ENCODE measurements around the gene ZNF385B. TPM values are rescaled to one million over a fixed set of nuclear protein-coding genes. Genes with fewer than 3 reads are reported as not detected.
"Not testable (repeated sequence)": the region's sequence is repeated elsewhere in the genome, so short reads cannot be mapped to it uniquely, and the experiment has no call there.

ZNF385B gene
- total RNA-seq, 1 experiment from 2014 or later, result not detected

DNA sequence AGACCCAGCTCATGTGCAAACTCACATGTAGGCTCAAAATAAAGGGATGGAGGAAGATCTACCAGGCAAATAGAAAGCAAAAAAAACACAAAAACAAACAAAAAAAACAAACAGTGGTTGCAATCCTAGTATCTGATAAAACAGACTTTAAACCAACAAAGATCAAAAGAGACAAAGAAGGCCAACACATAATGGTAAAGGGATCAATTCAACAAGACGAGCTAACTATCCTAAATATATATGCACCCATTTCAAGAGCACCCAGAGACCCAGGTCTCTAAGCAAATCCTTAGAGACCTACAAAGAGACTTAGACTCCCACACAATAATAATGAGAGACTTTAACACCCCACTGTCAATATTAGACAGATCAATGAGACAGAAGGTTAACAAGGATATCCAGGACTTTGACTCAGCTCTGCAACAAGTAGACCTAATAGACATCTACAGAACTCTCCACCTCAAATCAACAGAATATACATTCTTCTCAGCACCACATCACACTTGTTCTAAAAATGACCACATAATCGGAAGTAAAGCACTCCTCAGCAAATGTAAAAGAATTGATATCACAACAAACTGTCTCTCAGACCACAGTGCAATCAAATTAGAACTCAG, 229.5 kb downstream of the ZNF385B start:
- not testable (repeated sequence) for DNase-seq (ENCODE audit: low spot score)

DNA sequence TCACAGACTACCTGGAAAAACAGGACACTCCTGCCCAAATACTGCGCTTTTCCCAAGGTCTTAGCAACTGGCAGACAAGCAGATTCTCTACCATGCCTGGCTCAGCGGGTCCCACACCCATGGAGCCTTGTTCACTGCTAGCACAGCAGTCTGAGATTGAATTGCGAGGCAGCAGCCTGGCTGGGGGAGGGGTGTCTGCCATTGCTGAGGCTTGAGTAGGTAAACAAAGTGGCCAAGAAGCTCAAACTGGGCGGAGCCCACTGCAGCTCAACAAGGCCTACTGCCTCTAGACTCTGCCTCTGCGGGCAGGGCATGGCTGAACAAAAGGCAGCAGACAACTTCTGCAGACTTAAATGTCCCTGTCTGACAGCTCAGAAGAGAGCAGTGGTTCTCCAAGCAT, 231.6 kb downstream of the ZNF385B start:
- DNase-seq (ENCODE audit: low spot score), result not testable (repeated sequence)

DNA sequence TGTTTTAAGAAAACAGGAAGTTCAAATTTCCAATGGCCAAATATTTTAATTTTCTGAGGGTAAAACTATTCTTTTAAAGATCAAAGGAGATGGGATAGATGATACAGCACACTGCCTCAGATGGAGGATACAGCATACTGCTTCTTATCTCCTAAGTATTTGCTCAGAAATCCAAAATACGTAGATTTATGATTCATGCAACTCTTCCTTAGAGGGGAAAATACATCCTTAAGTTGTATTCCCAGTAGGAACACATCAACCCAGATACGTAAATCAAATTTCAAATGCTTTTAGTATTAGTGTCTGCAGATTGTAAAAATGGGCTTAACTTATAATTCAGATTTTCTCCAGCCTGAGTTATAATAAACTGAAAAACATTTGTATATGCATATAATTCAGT, 235.2 kb downstream of the ZNF385B start:
- no peak for DNase-seq (ENCODE audit: low spot score)

DNA sequence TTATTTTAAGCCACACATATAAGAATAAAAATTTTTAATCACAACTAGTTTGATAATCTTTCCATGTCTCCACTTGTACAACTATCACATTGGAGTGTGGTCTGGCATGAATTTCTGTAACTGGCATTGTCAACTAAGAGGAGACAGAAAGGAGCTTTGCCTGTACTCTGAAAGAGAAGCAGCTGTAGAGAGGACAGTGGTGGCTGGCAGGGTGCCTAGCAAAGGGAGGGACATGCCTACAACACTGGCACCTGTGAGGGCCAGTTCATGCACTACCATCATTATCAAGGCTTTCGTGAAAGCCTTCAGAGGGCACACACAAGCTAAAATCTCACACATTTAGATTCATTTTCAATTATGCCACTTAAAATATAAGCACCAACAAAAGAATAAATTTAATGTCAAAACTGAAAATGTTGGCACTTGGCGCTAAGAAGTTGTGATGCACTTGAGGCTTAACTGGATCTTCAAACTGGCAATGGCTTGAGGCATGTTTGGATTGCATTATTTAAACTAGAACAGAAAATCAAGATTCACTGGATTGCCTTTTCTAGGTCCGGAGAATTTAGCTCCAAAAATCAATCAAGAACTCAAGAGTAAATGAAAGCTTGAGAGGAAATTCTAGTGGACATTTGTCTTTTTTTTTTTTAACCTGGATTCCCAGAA, 238.6 kb downstream of the ZNF385B start:
- no peak for DNase-seq (ENCODE audit: low spot score)

DNA sequence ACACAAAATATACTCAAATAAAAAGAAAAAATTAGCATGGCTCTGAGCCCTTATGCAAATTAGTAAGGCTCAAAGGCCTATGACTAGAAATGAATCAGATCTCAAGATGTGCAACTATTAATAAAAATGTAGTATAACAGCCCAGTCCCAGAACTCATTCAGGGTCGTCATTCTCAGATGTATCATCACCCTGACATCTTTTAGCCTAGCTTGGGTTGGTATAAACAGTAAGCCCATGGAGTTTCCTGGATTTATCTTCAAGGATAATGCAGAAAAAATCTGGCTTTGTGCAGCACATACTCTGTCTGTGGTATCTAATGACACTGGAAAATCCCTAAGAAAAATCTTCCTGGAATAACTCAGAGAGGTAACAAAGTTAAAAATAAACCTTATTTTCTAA, 239.3 kb downstream of the ZNF385B start:
- no peak for DNase-seq (ENCODE audit: low spot score)

DNA sequence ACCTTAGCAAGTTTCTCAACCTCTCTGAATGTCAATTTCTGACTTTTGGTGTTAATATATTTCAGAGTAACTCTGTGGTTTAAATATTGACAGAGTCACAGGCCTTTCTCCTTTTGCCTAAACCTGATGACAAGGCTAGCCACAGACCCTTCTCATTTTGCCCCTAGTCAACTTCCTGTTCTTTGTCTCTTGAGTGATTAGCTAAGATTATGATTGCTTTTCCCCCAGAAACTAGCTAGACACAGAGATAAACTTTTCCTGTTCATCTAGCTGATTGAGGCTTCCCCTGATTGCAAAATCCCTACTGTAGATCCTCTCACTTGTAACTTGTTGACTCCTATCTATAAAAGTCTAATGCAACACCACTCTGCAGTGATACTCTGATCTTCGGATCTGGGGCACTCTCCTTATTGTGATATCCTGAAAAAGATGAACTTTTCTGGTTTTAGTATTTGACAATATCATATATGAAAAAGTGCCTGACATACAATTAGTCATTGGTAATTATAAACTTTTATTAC, 241.4 kb downstream of the ZNF385B start:
- no peak for DNase-seq (ENCODE audit: low spot score)

DNA sequence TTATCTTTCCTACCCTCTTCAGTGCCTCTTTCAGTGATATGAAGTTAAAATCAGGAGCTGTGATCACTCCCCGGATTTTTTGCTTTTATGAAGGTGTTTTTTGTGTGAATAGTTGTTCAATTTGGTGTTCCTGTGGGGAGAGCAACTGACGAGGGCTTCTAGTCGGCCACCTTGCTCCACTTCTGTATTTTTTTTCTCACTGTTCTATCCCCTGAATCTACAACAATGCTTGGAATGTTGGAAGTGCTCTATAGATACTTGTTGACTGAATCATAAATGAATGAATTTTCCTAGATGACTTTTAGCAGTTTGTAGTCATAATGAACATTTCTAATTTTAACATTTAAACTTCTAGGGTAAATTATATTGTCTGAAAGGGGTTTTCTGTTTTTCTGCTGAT, 247.3 kb downstream of the ZNF385B start:
- DNase-seq (ENCODE audit: low spot score), result peak; percentile 13

DNA sequence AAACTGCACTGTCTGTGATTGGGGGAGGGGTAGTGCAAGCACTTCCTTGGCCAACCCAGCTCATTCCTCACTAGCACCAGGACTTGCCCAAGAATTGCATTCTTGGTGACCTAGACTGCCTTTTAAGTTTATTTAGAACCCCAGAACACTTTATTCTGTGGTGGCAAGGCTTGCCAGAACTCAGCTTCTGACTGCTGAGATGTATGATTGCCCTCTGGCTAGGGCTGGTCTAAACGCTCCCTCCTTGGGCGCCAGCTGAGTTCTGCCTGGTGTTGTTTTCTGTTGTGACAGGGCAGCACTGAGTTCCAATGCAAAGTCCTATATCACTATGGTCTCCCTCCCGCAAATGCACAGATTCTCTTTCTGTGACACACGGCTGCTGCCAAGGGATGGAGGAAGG, 247.7 kb downstream of the ZNF385B start:
- DNase-seq (ENCODE audit: low spot score), result no peak

DNA sequence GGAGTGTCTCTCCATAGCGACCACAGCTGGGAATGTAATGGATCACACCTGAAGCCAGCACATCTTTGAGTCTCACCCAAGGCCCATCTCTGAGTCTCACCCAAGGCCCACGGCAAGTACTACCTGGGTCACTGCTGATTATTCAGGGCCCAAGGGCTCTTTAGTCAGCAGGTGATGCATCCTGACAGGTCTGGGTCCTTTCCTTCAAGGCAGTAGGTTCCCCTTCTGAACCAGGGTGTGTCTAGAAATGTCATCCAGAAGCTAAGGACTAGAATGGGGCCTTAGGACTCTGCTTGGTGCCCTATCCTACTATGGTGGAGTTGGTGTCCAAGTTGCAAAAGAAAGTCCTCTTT, 248.1 kb downstream of the ZNF385B start:
- no peak for DNase-seq (ENCODE audit: low spot score)

DNA sequence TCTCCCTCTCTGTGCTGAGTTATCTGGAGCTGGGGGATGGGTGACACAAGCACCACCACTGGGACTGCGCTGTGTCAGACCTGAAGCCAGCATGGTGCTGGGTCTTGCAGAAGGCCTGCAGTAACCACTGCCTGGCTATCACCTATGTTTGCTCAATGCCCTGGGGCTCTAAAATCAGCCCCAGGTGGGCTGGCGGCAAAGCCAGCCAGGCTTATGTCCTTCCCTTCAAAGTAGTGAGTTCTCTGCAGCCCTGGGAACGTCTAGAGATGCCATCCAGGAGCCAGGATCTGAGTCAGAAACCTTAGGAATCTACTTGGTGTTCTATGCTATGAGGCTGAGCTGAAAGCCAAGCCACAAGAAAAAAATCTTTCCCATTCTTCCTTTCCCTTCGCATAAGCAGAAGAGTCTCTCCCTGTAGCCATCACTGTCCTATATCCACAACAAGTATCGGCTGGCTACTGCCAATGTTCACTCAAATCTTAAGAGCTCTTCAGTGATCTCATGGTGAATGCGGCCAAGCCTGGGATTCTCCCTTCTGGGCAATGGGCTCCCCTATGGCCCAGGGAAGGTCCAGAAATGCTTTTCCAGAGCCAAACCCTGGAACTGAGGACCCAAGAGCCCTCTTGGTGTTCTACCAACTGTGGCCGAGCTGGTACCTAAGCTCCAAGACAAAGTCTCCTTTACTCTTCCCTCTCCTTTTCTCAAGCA, 248.7 kb downstream of the ZNF385B start:
- DNase-seq (ENCODE audit: low spot score), result no peak

DNA sequence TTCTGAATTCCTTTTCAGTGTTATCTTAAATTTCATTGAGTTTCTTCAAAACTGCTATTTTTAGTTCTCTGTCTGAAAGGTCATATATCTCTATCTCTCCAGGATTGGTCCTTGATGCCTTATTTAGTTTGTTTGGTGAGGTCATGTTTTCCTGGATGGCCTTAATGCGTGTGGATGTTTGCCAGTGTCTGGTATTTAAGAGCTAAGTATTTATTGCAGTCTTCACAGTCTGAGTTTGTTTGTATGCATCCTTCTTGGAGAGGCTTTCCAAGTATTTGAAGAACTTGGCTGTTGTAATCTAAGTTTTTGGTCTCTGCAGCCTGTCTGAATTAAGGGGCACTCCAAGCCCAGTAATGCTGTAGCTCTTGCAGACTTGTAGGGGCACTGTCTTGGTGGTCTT, 249.3 kb downstream of the ZNF385B start:
- peak; percentile 50 for DNase-seq (ENCODE audit: low spot score)

DNA sequence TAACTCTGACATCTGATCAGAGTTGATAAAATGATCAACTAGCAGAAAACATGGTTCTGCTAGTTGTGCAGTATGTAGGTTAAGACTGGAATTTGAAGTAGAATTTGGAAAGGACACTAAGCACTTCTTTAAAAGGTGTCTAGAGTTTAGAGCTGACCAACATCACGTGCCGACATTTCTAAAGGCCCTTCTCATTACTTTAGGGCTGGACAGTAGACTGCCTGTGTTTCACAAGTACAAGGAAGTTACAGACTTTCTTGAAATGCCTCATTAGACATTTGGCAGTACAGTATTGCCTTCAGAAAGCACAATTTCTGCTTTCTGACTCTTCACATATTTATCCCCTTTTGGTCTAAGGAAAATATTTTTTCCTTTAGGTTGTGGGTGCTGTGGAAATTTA, 255.3 kb downstream of the ZNF385B start:
- DNase-seq (ENCODE audit: low spot score), result no peak

DNA sequence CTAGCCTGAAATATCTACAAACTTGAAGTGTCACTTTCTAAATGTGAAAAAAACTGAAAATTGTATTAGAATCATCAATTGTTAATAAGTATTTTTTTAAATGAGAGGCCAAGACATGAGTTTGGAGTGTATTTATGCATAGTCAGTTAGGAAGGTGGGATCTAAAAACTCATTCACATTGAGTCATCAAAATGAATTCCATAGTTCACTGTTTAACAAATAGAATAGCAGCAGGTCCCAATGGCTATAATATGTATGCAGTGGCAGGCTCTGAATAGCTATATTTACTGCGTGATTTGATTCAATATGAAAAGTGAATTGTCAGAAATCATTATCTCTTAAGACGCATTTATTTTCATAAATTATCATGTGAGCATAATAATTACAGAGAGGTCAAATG, 256.1 kb downstream of the ZNF385B start:
- DNase-seq (ENCODE audit: low spot score), result no peak

DNA sequence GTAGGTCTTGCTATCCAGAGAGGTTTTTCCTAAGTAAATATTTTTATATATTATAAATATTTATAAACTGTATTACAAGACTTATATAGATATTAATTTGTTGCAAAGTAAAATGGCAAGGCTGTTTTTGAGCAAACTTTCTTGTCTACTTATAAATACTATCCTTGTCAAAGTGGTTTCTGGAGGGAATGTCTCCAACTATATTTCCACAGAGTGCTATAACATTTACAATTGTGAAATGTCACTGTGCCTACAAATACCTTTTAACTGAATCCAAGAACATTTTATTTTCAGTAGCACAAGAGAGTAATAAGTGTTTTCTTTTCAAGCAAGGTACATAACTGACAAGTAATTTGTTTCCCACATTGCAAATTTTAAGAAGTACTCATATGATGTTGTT, 256.8 kb downstream of the ZNF385B start:
- DNase-seq (ENCODE audit: low spot score), result no peak

DNA sequence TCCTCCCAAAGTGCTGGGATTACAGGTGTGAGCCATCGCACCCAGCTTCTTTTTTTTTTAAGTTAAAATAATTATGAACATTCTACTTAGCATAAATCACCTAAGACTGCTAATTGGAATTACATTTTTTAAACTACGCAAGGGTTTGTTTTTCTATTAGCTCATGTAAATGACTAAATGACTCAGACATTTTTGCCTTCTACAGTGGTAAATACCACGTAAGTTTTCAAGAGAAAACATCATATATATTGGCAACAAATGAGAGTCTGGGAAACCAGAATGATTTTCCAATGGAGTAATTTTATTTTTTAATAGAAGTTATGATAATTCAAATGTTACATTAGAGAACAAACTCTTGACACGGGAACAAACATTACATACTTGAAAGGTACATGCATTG, 259.0 kb downstream of the ZNF385B start:
- no peak for DNase-seq (ENCODE audit: low spot score)

DNA sequence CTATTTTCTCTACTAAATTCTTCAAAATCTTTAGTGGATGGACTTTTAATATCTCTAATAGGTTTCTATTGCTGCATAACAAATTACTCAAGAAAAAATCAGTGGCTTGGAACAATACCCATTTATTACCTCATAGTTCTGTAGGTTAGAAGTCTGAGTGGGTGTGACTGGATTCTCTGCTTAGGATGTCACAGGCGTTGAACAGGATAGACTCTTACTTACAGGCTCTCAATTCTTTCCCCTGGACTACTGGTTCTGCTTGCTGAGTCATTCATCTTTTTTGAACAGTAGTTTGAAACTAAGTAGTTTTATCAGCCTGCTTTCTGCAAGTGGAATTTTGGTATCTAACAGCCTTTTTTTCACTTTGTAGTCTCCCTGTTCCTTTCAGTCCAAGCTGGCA, 265.4 kb downstream of the ZNF385B start:
- no peak for DNase-seq (ENCODE audit: low spot score)

DNA sequence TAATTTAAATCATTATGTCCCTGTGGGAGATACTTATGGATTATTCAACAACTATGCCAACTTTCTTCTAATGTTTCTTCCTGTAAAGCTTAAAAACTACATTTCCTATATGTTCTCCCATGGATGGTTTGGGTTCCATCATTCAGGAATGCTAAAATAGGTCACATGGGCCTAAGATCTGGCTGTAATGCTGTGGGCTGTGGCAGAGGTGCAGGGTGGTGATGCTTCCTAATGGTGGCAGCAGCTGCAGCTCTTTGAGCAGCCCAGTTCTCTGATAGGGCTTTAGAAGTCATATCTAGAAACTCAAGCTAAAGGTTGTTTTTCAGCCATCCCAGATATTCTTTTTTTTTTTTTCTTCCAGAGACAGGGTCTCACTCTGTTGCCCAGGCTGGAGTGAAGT, 266.1 kb downstream of the ZNF385B start:
- DNase-seq (ENCODE audit: low spot score), result no peak

DNA sequence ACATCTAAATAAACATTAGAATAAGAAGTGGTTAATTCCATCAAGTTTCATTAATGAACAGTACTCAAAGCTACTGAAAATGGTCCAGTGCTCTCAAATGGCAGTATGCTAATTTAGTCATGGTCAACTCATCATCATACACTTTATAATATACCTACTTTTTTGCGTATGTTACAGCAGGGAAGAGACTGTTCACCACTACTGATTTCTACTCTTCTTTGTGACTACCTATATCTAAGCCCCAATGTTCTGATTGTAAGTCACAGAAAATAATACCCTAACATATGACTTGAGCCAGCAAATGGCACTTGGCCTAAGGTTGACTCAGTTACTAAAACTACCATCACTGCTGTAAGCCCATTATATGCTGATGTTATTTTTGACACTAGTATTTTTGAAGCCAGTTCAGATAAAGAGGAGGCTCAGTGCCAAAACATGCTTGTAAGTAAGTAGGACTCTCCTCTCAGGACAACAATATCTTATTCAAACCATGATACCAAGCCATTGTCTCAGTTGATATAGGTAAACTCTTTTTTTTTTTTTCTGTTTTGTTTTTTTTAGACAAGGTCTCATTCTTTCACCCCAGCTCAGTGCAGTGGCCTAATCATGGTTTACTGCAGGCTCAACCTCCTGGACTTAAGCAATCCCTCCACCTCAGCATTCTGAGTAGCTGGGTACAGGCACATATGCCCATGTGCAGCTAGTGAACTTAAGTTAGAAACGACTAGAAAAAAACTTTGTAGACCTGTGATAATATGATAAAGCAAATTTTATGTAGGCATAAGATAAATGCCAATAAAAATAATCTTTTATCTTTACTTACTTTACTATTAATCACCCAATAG, 266.9 kb downstream of the ZNF385B start:
- DNase-seq (ENCODE audit: low spot score), result no peak

DNA sequence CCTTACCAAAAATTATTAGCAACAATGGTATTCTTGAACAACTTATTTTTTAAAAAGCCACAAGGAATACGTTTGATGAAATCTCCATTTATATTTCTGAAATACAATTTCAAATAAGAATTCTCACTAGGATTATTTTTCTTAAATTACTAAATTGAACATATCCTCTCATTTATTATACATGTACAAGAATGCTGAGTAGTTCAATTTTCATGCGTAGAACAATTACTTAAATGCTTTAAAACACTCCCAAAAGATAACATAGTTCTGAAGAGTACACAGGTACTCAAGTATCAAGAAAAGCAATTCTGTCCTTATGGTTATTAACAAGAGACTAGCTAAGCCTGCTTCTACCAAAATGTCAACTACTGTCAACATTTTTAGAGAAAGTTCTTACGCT, 268.1 kb downstream of the ZNF385B start:
- DNase-seq (ENCODE audit: low spot score), result no peak

DNA sequence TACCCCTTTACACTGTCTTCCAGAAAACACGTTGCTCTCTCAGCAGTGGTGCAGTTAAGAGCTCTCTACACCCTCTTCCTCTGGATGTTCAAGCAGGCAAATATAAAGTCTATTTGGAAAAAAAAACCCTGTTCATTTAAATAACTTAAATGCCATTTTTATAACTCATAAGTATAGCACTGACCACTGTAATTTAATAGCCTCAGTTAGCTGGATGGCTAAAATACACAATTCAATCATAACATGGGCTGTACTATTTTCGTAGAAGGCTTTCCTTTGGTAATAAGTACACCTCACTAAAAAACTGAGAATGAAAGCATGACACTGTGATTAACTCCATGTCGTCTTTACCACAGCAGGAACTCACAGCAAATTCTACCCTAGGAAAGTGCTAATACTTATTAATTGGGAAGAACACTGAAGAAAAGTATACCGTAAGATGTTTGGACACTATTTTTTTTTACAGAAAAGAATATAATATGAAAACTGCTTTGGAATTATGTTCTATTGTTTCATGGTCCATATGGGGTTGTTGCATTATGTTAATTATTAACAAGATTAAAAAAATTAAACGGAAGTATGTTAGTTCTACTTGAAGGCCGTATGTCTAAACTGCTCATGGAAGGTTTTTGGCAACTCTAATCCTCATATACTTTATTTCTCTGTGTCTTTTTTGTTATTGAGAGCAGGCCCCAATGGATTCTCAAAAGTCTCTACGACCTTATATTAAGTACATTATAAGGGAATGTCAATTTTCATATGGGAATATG, 269.1 kb downstream of the ZNF385B start:
- DNase-seq (ENCODE audit: low spot score), result peak; percentile 12

DNA sequence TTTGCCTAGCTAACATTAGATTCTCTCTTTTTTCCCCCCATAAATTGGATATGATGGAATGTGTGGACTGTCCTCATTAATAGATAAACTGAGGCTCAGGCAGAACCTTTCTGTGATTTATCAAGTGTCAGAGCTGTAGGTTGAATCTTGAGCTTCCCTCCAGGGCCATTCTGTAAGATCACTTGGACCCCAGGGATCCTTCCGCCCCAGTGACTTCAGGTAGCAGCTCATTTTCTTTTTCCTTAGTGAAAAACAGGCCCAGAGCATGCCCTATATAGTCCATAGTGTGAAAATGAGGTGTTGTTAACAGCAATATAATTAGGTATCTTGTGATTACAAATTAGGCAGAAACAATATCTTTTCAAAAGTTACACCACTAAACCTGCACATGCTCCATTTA, 269.7 kb downstream of the ZNF385B start:
- no peak for DNase-seq (ENCODE audit: low spot score)
